Loucy (cell line): ENCODE data around the gene SMARCB1.

Experiments used
- H2AFZ ChIP-seq: fragments of 200-600 bp; sonication (generic); 2 replicates; pipeline ENCODE4 v1.6.0; 2016; ENCODE audit warnings: antibody characterized with exemption, mild to moderate bottlenecking, low read length, moderate library complexity
- H3F3A ChIP-seq: fragments of 200-600 bp; 2 replicates; pipeline ENCODE4 v1.6.0; 2016; ENCODE audit warnings: antibody characterized with exemption, low read depth, mild to moderate bottlenecking
- H3K27me3 ChIP-seq: fragments of 200-600 bp; sonication (generic); 2 replicates; pipeline ENCODE4 v1.6.1; 2014; ENCODE audit warnings: low read length, mild to moderate bottlenecking; ENCODE audit not compliant: insufficient read depth, poor library complexity, severe bottlenecking
- H3K36me3 ChIP-seq: fragments of 200-600 bp; sonication (generic); 2 replicates; pipeline ENCODE4 v1.6.1; 2016; ENCODE audit warnings: low read length; ENCODE audit not compliant: insufficient read depth
- H3K4me1 ChIP-seq: fragments of 200-600 bp; sonication (generic); 2 replicates; pipeline ENCODE4 v1.5.1; 2014; ENCODE audit warnings: low read length, mild to moderate bottlenecking; ENCODE audit not compliant: insufficient read depth, poor library complexity, severe bottlenecking
- H3K4me2 ChIP-seq: fragments of 200-600 bp; sonication (generic); 2 replicates; pipeline ENCODE4 v1.6.0; 2014; ENCODE audit warnings: antibody characterized with exemption, low read length, low read depth, mild to moderate bottlenecking; ENCODE audit not compliant: poor library complexity, severe bottlenecking
- H3K4me3 ChIP-seq: fragments of 200-600 bp; sonication (generic); 2 replicates; pipeline ENCODE4 v1.5.1; 2014; ENCODE audit warnings: low read length, mild to moderate bottlenecking, mixed read lengths; ENCODE audit not compliant: poor library complexity, severe bottlenecking
- H3K79me2 ChIP-seq: fragments of 200-600 bp; sonication (generic); 2 replicates; pipeline ENCODE4 v1.6.1; 2014; ENCODE audit warnings: low read length; ENCODE audit not compliant: insufficient read depth
- H3K9ac ChIP-seq: fragments of 200-600 bp; sonication (generic); 2 replicates; pipeline ENCODE4 v1.6.0; 2014; ENCODE audit warnings: mild to moderate bottlenecking, low read depth, low read length, moderate library complexity; ENCODE audit not compliant: poor library complexity, severe bottlenecking
- H3K9me2 ChIP-seq: fragments of 200-600 bp; sonication (generic); replicated peaks from 2 replicates; pipeline ENCODE4 v1.6.1; 2016; ENCODE audit warnings: low read depth, low read length, mixed read lengths
- H3K9me3 ChIP-seq: fragments of 200-600 bp; sonication (generic); 2 replicates; pipeline ENCODE4 v1.6.1; 2014; ENCODE audit warnings: mild to moderate bottlenecking, antibody characterized with exemption, low read length, low read depth; ENCODE audit not compliant: insufficient read depth
- H4K20me1 ChIP-seq: fragments of 200-600 bp; sonication (generic); 2 replicates; pipeline ENCODE4 v1.6.0; 2014; ENCODE audit warnings: antibody characterized with exemption, low read length, mild to moderate bottlenecking; ENCODE audit not compliant: insufficient read depth, poor library complexity, severe bottlenecking
- CTCF ChIP-seq: fragments of 200-600 bp; sonication (generic); conservative IDR thresholded peaks from 2 replicates; pipeline ENCODE4 v1.5.1; 2014; ENCODE audit warnings: mild to moderate bottlenecking, antibody characterized with exemption, low read length
- EZH2phosphoT487 ChIP-seq: fragments of 200-600 bp; IDR thresholded peaks from 2 replicates; pipeline ENCODE4 v1.6.1; 2018; ENCODE audit warnings: antibody characterized with exemption, mild to moderate bottlenecking, moderate library complexity, borderline replicate concordance

Gene SMARCB1

GRCh38 chr22:23779731-23780130 is 7.0 kb upstream of the SMARCB1 start:
- Histone ChIP-seq H3K9me2 (no peaks in the 10 kb centered on the region), H3K4me2 (no peak overlapping the region), H3K79me2 (no peaks in the 10 kb centered on the region), H3K4me1 (peaks cover 5% of the 10 kb centered on the region), H2AFZ (no peak overlapping the region), H3K4me3 (no peak overlapping the region), H3K36me3 (no peaks in the 10 kb centered on the region), H3K27me3 (no peaks in the 10 kb centered on the region), H4K20me1 (no peaks in the 10 kb centered on the region), H3K9me3 (no peaks in the 10 kb centered on the region), H3K9ac (no peak overlapping the region), H3F3A (no peaks in the 10 kb centered on the region)
- TF ChIP-seq EZH2phosphoT487 (no peak), CTCF (no peak)

GRCh38 chr22:23780146-23780748 is 6.5 kb upstream of the SMARCB1 start:
- Histone ChIP-seq H3K79me2 (no peaks in the 10 kb centered on the region), H3F3A (no peaks in the 10 kb centered on the region), H3K4me2 (no peak overlapping the region), H3K9ac (no peak overlapping the region), H2AFZ (no peak overlapping the region), H4K20me1 (no peaks in the 10 kb centered on the region), H3K4me1 (peaks cover 5% of the 10 kb centered on the region), H3K9me2 (no peaks in the 10 kb centered on the region), H3K9me3 (no peaks in the 10 kb centered on the region), H3K36me3 (no peaks in the 10 kb centered on the region), H3K27me3 (no peaks in the 10 kb centered on the region), H3K4me3 (no peak overlapping the region)
- no peak for TF ChIP-seq CTCF
- no peak for TF ChIP-seq EZH2phosphoT487

GRCh38 chr22:23781065-23781464 is 5.7 kb upstream of the SMARCB1 start:
- Histone ChIP-seq H3K27me3 (no peaks in the 10 kb centered on the region), H3K36me3 (no peaks in the 10 kb centered on the region), H3K4me3 (no peak overlapping the region), H3K9me2 (no peaks in the 10 kb centered on the region), H3K4me2 (no peak overlapping the region), H3K9ac (no peak overlapping the region), H3K9me3 (no peaks in the 10 kb centered on the region), H2AFZ (no peak overlapping the region), H3F3A (no peaks in the 10 kb centered on the region), H3K79me2 (no peaks in the 10 kb centered on the region), H4K20me1 (no peaks in the 10 kb centered on the region), H3K4me1 (peaks cover 5% of the 10 kb centered on the region)
- TF ChIP-seq EZH2phosphoT487 (no peak), CTCF (no peak)
